Right atrium auricular region (tissue), 2 donors: ENCODE results near the gene ITGA1. TPM values are rescaled to one million over a fixed set of nuclear protein-coding genes. Genes with fewer than 3 reads are reported as not detected.
"Not testable (repeated sequence)": the region's sequence is repeated elsewhere in the genome, so short reads cannot be mapped to it uniquely, and the experiment has no call there.

ENCODE experiments used
- DNase-seq: peaks from one replicate; pipeline ENCODE4 v3.0.0-alpha.2; 2019; ENCODE audit warnings: low spot score
- H3K27ac ChIP-seq, 2 donors: fragments of 200-600 bp; sonication (generic); 1 replicate in 1 of 2; 2 replicates in 1 of 2; pipeline ENCODE4 v1.5.1; 2016 to 2019
- H3K27me3 ChIP-seq, 2 donors: fragments of 200-600 bp; sonication (generic); one replicate each; pipeline versions ENCODE4 v1.5.1 to v1.6.0; 2017 to 2019
- H3K36me3 ChIP-seq: fragments of 200-600 bp; sonication (generic); one replicate; pipeline ENCODE4 v1.5.1; 2016
- H3K4me1 ChIP-seq, 2 donors: fragments of 200-600 bp; sonication (generic); one replicate each; pipeline versions ENCODE4 v1.5.1 to v1.6.0; 2017 to 2019
- H3K4me3 ChIP-seq, 2 donors: fragments of 200-600 bp; sonication (generic); 1 replicate in 1 of 2; 2 replicates in 1 of 2; pipeline ENCODE4 v1.5.1; 2017 to 2019; ENCODE audit warnings: mild to moderate bottlenecking in 1 of 2, moderate library complexity in 1 of 2
- H3K9me3 ChIP-seq, 2 donors: fragments of 200-600 bp; sonication (generic); one replicate each; pipeline ENCODE4 v1.5.1; 2019
- CTCF ChIP-seq, 2 donors: fragments of 200-600 bp; sonication (generic); IDR thresholded peaks; one replicate each; pipeline ENCODE4 v1.5.1; 2019; ENCODE audit warnings: antibody characterized with exemption in 2 of 2
- total RNA-seq, 2 donors: library from RNA; depleted of rRNA; stranded (reverse); fragments of >200 nt; gene quantifications; one replicate each; pipeline ENCODE4 v1.1.0, GENCODE V29; 2016

ITGA1 gene
- total RNA-seq, 2 donors from 2014 or later, result 13.2 to 26.8 TPM

- DNase-seq, result no peak
- H3K27me3 ChIP-seq, result no peaks in the 10 kb centered on the region
- no peak overlapping the region for H3K4me3 ChIP-seq
- H3K27ac ChIP-seq, result peak overlapping the region in 1 of 2 donors; percentile 15
- no peaks in the 10 kb centered on the region for H3K36me3 ChIP-seq
- H3K4me1 ChIP-seq, result peaks cover 0 to 15% of the 10 kb centered on the region in 2 donors
- H3K9me3 ChIP-seq, result no peaks in the 10 kb centered on the region
- no peak for TF ChIP-seq CTCF (IDR thresholded peaks at IDR 0.05)
Observed at GRCh38 chr5:52814352-52815148, 26.8 kb downstream of the ITGA1 start.

GRCh38 chr5:52817818-52818217 is 30.1 kb downstream of the ITGA1 start:
- Histone ChIP-seq H3K27ac (no peak overlapping the region), H3K4me1 (peaks cover 0 to 18% of the 10 kb centered on the region in 2 donors), H3K27me3 (no peaks in the 10 kb centered on the region), H3K4me3 (no peak overlapping the region), H3K9me3 (no peaks in the 10 kb centered on the region), H3K36me3 (no peaks in the 10 kb centered on the region)
- no peak for TF ChIP-seq CTCF (IDR thresholded peaks at IDR 0.05)
- no peak for DNase-seq

GRCh38 chr5:52818360-52818759 is 30.6 kb downstream of the ITGA1 start:
- Histone ChIP-seq H3K4me1 (peaks cover 0 to 20% of the 10 kb centered on the region in 2 donors), H3K27ac (no peak overlapping the region)
- TF ChIP-seq CTCF (IDR thresholded peaks at IDR 0.05), result no peak

GRCh38 chr5:52818807-52819206 is 31.1 kb downstream of the ITGA1 start:
- H3K36me3 ChIP-seq, H3K27me3 ChIP-seq, H3K4me3 ChIP-seq, H3K9me3 ChIP-seq, H3K27ac ChIP-seq, DNase-seq: not testable (repeated sequence)
- H3K4me1 ChIP-seq, result peaks cover 0 to 20% of the 10 kb centered on the region in 2 donors

More at GRCh38 chr5:52818360-52818759, 30.6 kb downstream of the ITGA1 start:
- DNase-seq, result no peak
- Histone ChIP-seq H3K4me3 (no peak overlapping the region), H3K27me3 (no peaks in the 10 kb centered on the region), H3K36me3 (no peaks in the 10 kb centered on the region), H3K9me3 (no peaks in the 10 kb centered on the region)

GRCh38 chr5:52821901-52822300 is 34.2 kb downstream of the ITGA1 start:
- DNase-seq, result no peak
- no peak for TF ChIP-seq CTCF (IDR thresholded peaks at IDR 0.05)
- H3K36me3 ChIP-seq, result no peaks in the 10 kb centered on the region
- no peak overlapping the region for H3K27ac ChIP-seq
- no peaks in the 10 kb centered on the region for H3K27me3 ChIP-seq
- peaks cover 0 to 13% of the 10 kb centered on the region in 2 donors for H3K4me1 ChIP-seq
- H3K4me3 ChIP-seq, result no peak overlapping the region
- H3K9me3 ChIP-seq, result no peaks in the 10 kb centered on the region

GRCh38 chr5:52822437-52822836 is 34.7 kb downstream of the ITGA1 start:
- H3K27ac ChIP-seq, result no peak overlapping the region
- H3K4me1 ChIP-seq, result peaks cover 0 to 13% of the 10 kb centered on the region in 2 donors
- no peaks in the 10 kb centered on the region for H3K9me3 ChIP-seq
- no peaks in the 10 kb centered on the region for H3K27me3 ChIP-seq
- H3K4me3 ChIP-seq, result no peak overlapping the region
- peak; percentile 70 for DNase-seq
- no peak for TF ChIP-seq CTCF (IDR thresholded peaks at IDR 0.05)
- no peaks in the 10 kb centered on the region for H3K36me3 ChIP-seq
